Kidney (tissue), 14 donors: ENCODE measurements around the gene PRKAR1A. TPM values are rescaled to one million over a fixed set of nuclear protein-coding genes. Genes with fewer than 3 reads are reported as not detected.

Experiments
- DNase-seq, 5 donors: peaks; one replicate each; pipeline ENCODE4 v3.0.0-alpha.2; 2013 to 2020
- FAIRE-seq: peaks from 2 replicates; lab custom pipeline; 2012; peaks lifted over from hg19 to GRCh38; lab: Jason Lieb, UNC
- H3K27ac ChIP-seq, 2 donors: one replicate each; pipeline ENCODE4 v1.7.0; 2013; ENCODE audit warnings: low read depth in 2 of 2, low read length in 2 of 2, inconsistent platforms in 1 of 2
- H3K27me3 ChIP-seq: one replicate; pipeline ENCODE4 v1.7.1; 2013; ENCODE audit warnings: low read length, inconsistent platforms; ENCODE audit not compliant: control insufficient read depth, insufficient read depth
- H3K36me3 ChIP-seq, 3 donors: one replicate each; pipeline versions ENCODE4 v1.7.0 to v1.7.1; 2013; ENCODE audit warnings: low read length in 3 of 3, control low read depth in 1 of 3, inconsistent platforms in 1 of 3; ENCODE audit not compliant: insufficient read depth in 3 of 3, control insufficient read depth in 2 of 3
- H3K4me1 ChIP-seq, 3 donors: one replicate each; pipeline versions ENCODE4 v1.7.0 to v1.7.1; 2013; ENCODE audit warnings: low read length in 3 of 3, inconsistent platforms in 1 of 3, low read depth in 1 of 3; ENCODE audit not compliant: control insufficient read depth in 2 of 3, insufficient read depth in 2 of 3
- H3K4me3 ChIP-seq, 3 donors: one replicate each; pipeline versions ENCODE4 v1.7.0 to v1.8.1; 2013; ENCODE audit warnings: low read length in 3 of 3, control low read depth in 1 of 3, inconsistent platforms in 1 of 3
- H3K9ac ChIP-seq, 3 donors: one replicate each; pipeline versions ENCODE4 v1.7.0 to v1.7.1; 2013; ENCODE audit warnings: low read length in 3 of 3, control low read depth in 1 of 3, inconsistent platforms in 1 of 3
- H3K9me3 ChIP-seq, 3 donors: one replicate each; pipeline versions ENCODE4 v1.7.0 to v1.7.1; 2013; ENCODE audit warnings: low read length in 3 of 3, control low read depth in 1 of 3, inconsistent platforms in 1 of 3; ENCODE audit not compliant: control insufficient read depth in 2 of 3, insufficient read depth in 1 of 3
- intact Hi-C: fragments of 100-400 bp; cut with DNase I; formaldehyde crosslinking; loops from one replicate; pipeline ENCODE4 v1.11.1; 2022
- polyA plus RNA-seq: library from polyadenylated mRNA; stranded (reverse); fragments of 350-450 nt; fragmentation: Illumina TruSeq; extraction: RNeasy Lipid Tissue Mini Kit (QIAGEN cat#74804); gene quantifications from one replicate; pipeline ENCODE4 v1.2.3, GENCODE V29; 2014; ENCODE audit warnings: low read depth, low replicate concordance; ENCODE audit not compliant: insufficient read depth
- total RNA-seq: library from RNA; stranded (reverse); fragmentation: NEBNext Ultra II Directional; extraction: Animal tissue kit (Norgen Biotek cat#: 25700); gene quantifications from one replicate; pipeline ENCODE4 v1.2.1, GENCODE V29; 2021
- TF ChIP-seq, protein P1 (sequence below): IDR thresholded peaks from 3 replicates; pipeline ENCODE4 v1.5.1; 2012; ENCODE audit warnings: mild to moderate bottlenecking, moderate library complexity, borderline replicate concordance; ENCODE audit not compliant: insufficient read depth; ENCODE audit errors: extremely low read depth
- donor health status: control.
- donor health status: control.
- donor health status: control.
- donor health status: control.
- donor health status: control.
- donor health status: DM: yes; HTN: yes; CAD: no.
- donor health status: Normal renal cell carcinoma (clear cell type).

The PRKAR1A gene
- total and polyA plus RNA-seq, 2 donors from 2014 or later = 92.3 to 340 TPM

DNA sequence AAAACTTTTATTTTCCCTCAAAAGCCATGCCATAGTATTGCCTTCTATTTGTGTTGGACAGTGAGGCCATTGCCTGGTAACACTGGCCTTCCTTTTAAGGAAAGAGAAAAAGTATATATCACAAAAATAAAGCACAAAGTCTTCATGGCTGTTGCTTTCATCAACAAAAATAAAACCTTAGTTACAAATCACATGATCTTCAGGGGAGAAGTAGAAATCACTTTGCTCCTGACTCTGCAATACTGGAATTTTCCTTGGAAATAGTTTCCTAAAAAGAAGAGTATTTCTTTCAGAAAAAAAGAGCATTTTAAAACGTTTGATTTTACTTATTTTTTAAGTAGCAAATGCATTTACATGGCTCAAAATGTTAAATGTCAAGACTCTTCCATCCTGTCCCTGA lies 47.1 kb downstream of the PRKAR1A start:
- no peak overlapping the region for H3K9ac ChIP-seq
- no peak overlapping the region for H3K27ac ChIP-seq
- no peak for DNase-seq
- H3K27me3 ChIP-seq = no peaks in the 10 kb centered on the region
- TF ChIP-seq, protein P1, sequence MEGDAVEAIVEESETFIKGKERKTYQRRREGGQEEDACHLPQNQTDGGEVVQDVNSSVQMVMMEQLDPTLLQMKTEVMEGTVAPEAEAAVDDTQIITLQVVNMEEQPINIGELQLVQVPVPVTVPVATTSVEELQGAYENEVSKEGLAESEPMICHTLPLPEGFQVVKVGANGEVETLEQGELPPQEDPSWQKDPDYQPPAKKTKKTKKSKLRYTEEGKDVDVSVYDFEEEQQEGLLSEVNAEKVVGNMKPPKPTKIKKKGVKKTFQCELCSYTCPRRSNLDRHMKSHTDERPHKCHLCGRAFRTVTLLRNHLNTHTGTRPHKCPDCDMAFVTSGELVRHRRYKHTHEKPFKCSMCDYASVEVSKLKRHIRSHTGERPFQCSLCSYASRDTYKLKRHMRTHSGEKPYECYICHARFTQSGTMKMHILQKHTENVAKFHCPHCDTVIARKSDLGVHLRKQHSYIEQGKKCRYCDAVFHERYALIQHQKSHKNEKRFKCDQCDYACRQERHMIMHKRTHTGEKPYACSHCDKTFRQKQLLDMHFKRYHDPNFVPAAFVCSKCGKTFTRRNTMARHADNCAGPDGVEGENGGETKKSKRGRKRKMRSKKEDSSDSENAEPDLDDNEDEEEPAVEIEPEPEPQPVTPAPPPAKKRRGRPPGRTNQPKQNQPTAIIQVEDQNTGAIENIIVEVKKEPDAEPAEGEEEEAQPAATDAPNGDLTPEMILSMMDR = no peak
- no peaks in the 10 kb centered on the region for H3K4me1 ChIP-seq
- H3K4me3 ChIP-seq = no peak overlapping the region
- intact Hi-C loops = no loop called here
- H3K9me3 ChIP-seq = no peaks in the 10 kb centered on the region
- no peak for FAIRE-seq
- peaks cover 0 to 4% (median 0%) of the 10 kb centered on the region in 3 donors for H3K36me3 ChIP-seq

DNA sequence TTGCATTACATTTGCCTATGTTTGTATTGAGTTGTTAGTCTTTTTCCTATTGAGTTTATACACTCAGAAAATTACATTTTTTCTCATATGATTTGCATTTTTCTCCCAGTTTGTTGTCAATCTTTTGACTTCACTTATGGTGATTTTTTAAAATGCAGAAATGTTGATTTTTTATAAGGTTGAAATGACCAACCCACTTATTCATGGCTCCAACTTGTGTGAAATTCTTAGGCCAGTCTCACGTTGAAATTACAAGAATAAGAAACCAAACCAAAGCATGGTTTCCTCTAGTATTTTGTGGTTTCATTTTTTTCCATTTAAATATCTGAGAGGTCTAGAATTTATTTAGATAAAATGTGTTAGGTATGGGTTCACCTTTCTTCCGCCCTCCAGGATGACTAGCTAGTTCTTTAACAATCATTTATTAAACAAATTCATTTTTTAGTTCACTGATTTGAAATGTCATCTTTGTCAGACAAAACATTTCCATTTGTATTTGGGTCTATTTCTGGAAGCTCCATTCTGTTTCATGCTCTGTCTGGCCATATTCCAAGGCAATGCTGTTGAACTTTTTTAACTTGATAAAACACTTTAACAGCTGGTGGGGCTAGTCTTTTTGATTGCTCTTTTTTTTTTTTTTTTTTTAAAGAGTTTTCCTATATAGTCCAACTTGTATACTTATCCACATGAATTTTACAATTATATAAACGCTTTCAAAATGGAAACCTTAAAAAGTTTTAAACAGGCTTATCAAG lies 48.9 kb downstream of the PRKAR1A start:
- intact Hi-C loops = no loop called here
- Histone ChIP-seq H3K4me3 (no peak overlapping the region), H3K27ac (no peak overlapping the region), H3K27me3 (no peaks in the 10 kb centered on the region), H3K9me3 (no peaks in the 10 kb centered on the region), H3K36me3 (peaks cover 0 to 2% (median 0%) of the 10 kb centered on the region in 3 donors), H3K9ac (no peak overlapping the region), H3K4me1 (no peaks in the 10 kb centered on the region)
- TF ChIP-seq, protein P1 = no peak
- FAIRE-seq (no peak), DNase-seq (peak in 1 of 5 donors; percentile 46)

DNA sequence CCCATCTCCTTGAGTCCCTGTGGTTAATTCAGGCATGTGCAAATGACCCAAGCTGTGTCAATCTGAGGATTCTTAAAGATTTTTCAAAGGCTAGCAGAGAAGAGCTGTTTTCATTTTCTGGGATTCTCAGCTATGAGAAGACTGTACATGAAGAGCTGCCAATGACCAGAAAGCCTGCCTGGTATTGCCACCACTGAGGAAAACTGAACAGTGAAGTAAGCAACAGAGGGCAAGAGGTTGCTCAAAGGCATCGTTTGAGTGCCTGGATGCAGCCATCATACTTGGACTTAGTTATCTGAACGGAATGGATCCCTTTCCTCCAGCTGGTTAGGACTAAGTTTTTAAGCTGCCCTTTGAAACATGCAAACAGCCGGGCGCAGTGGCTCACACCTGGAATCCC lies 50.5 kb downstream of the PRKAR1A start:
- intact Hi-C loops = no loop called here
- H3K36me3 ChIP-seq = peaks cover 0 to 2% (median 0%) of the 10 kb centered on the region in 3 donors
- no peak for FAIRE-seq
- no peaks in the 10 kb centered on the region for H3K9me3 ChIP-seq
- no peak for DNase-seq
- no peaks in the 10 kb centered on the region for H3K27me3 ChIP-seq
- H3K9ac ChIP-seq = no peak overlapping the region
- H3K4me1 ChIP-seq = no peaks in the 10 kb centered on the region
- TF ChIP-seq, protein P1 = no peak
- no peak overlapping the region for H3K27ac ChIP-seq
- no peak overlapping the region for H3K4me3 ChIP-seq
